GM18858 (cell line): ENCODE measurements around the gene PTDSS2.
"Not testable (repeated sequence)": the region's sequence is repeated elsewhere in the genome, so short reads cannot be mapped to it uniquely, and the experiment has no call there.

Experiments used
- ATAC-seq: cut with Tn5 transposase; IDR thresholded peaks from one replicate; pipeline ENCODE4 v1.9.1; 2021; ENCODE audit not compliant: unreplicated experiment

The PTDSS2 gene

GRCh38 chr11:464316-464715 is 14.2 kb downstream of the PTDSS2 start:
- no peak for ATAC-seq

GRCh38 chr11:465896-466530 is 15.9 kb downstream of the PTDSS2 start:
- ATAC-seq: no peak

GRCh38 chr11:468036-468435 is 18.0 kb downstream of the PTDSS2 start:
- no peak for ATAC-seq

- no peak for ATAC-seq
Observed at GRCh38 chr11:468493-468892, 18.4 kb downstream of the PTDSS2 start.

- ATAC-seq: not testable (repeated sequence)
Observed at GRCh38 chr11:469026-469683, 19.1 kb downstream of the PTDSS2 start.

- ATAC-seq: no peak
Observed at GRCh38 chr11:469684-470560, 19.8 kb downstream of the PTDSS2 start.

GRCh38 chr11:471468-472145 is 21.5 kb downstream of the PTDSS2 start:
- ATAC-seq: no peak

- no peak for ATAC-seq
Observed at GRCh38 chr11:472272-472671, 22.2 kb downstream of the PTDSS2 start.

GRCh38 chr11:472816-473215 is 22.7 kb downstream of the PTDSS2 start:
- ATAC-seq: no peak

- no peak for ATAC-seq
Observed at GRCh38 chr11:473415-473814, 23.3 kb downstream of the PTDSS2 start.

GRCh38 chr11:473962-474785 is 24.1 kb downstream of the PTDSS2 start:
- ATAC-seq: no peak

GRCh38 chr11:474914-475506 is 24.9 kb downstream of the PTDSS2 start:
- ATAC-seq: no peak

- no peak for ATAC-seq
Observed at GRCh38 chr11:475941-476340, 25.9 kb downstream of the PTDSS2 start.

- no peak for ATAC-seq
Observed at GRCh38 chr11:476416-476815, 26.3 kb downstream of the PTDSS2 start.

- ATAC-seq: no peak
Observed at GRCh38 chr11:477052-477715, 27.1 kb downstream of the PTDSS2 start.

- ATAC-seq: no peak
Observed at GRCh38 chr11:479311-479710, 29.2 kb downstream of the PTDSS2 start.

GRCh38 chr11:484616-485015 is 34.5 kb downstream of the PTDSS2 start:
- ATAC-seq: no peak

GRCh38 chr11:486189-486588 is 36.1 kb downstream of the PTDSS2 start:
- ATAC-seq: no peak

- ATAC-seq: no peak
Observed at GRCh38 chr11:487571-488021, 37.5 kb downstream of the PTDSS2 start.
